Measurements from ENCODE around the gene ARFIP1.

The ARFIP1 gene

DNA sequence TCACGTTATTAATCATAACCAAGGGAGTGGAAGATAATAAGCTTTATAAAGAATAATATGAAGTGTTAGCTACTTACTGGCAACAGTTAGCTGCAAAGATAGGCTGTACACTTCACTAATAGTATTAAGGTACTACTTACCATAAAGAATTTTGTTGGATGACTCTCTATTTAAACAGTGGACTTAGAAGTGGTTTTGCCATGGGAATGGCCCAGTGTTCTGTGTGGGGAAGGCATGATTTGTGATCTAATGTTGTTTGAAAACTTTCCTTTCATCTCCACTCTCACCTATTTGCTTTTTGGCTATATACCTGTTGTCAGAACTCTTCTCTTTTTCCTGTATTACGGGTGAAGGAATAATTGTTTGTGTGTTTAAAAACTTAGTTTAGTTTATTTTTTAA, 179.3 kb downstream of the ARFIP1 start:
- Histone ChIP-seq H3K27me3 (no peaks in the 10 kb centered on the region), H3K4me1 (no peaks in the 10 kb centered on the region), H3K4me3 (ENCODE audit: low read depth, low read length) (no peak overlapping the region), H3K36me3 (no peaks in the 10 kb centered on the region), H3K9me3 (no peaks in the 10 kb centered on the region)
- TF ChIP-seq, protein P1, sequence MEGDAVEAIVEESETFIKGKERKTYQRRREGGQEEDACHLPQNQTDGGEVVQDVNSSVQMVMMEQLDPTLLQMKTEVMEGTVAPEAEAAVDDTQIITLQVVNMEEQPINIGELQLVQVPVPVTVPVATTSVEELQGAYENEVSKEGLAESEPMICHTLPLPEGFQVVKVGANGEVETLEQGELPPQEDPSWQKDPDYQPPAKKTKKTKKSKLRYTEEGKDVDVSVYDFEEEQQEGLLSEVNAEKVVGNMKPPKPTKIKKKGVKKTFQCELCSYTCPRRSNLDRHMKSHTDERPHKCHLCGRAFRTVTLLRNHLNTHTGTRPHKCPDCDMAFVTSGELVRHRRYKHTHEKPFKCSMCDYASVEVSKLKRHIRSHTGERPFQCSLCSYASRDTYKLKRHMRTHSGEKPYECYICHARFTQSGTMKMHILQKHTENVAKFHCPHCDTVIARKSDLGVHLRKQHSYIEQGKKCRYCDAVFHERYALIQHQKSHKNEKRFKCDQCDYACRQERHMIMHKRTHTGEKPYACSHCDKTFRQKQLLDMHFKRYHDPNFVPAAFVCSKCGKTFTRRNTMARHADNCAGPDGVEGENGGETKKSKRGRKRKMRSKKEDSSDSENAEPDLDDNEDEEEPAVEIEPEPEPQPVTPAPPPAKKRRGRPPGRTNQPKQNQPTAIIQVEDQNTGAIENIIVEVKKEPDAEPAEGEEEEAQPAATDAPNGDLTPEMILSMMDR (IDR thresholded peaks at IDR 0.05; ENCODE audit: low read depth, low read length), result no peak
- DNase-seq, result no peak

DNA sequence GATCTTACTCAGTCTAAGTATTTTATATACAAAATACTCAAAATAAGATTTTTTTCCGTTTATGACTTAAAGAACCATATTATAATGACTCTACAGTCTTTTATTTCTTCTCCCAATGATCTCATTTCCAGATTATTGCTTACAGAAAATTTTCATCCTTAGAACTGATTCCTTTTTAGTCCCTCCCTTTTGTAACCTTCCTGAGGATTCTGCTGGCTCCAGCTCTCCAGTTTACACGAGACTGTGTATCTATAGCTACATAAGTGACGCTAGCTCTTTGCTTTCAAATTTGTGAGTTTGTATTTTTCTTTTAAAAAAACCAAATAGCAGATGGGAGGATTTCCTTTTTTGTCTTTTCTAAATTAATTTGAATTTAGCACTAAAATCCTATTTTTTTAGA, 180.3 kb downstream of the ARFIP1 start:
- H3K27me3 ChIP-seq, result no peaks in the 10 kb centered on the region
- TF ChIP-seq, protein P1 (IDR thresholded peaks at IDR 0.05; ENCODE audit: low read depth, low read length), result no peak
- H3K4me1 ChIP-seq, result no peaks in the 10 kb centered on the region
- no peak for DNase-seq
- no peaks in the 10 kb centered on the region for H3K36me3 ChIP-seq
- H3K4me3 ChIP-seq (ENCODE audit: low read depth, low read length), result no peak overlapping the region
- no peaks in the 10 kb centered on the region for H3K9me3 ChIP-seq

DNA sequence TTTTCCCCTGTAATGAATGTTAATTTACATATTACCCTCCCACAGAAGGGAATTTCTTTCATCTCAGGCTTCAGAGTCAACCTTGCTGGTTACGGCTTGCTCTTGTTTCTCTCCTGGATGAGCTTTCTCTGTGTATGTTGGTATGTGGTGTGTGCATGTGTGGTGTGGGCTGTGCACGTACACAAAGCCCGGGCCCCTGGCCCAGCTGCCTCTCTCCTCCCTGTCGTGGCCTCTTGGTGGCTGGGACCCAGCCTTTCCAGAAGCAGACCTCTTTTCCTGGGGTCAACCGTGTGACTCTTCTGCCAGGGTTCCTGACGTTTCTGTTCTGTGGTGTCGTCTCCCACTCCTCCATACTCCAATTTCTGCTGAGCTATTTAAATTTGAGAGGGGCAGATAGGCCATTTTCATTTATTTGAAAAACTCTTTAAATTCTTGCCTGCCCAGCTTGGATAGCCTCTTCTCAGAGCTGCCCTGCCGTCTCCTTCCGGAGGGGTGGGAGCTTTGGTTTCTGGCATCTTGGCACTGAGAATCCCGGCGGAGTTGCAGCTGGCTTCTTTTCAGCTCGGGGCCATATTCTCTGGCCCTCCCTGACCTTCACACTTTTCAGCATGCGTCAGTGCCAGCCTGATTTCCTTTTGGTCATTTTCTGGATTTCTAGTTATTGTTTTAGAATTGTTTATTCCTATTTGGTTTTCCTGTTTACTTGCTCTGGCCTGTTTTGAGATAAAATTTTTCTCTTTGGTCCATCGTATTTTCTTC, 181.4 kb downstream of the ARFIP1 start:
- Histone ChIP-seq H3K27me3 (no peaks in the 10 kb centered on the region), H3K4me1 (no peaks in the 10 kb centered on the region), H3K9me3 (no peaks in the 10 kb centered on the region), H3K4me3 (ENCODE audit: low read depth, low read length) (no peak overlapping the region), H3K36me3 (no peaks in the 10 kb centered on the region)
- DNase-seq, result no peak
- TF ChIP-seq, protein P1 (IDR thresholded peaks at IDR 0.05; ENCODE audit: low read depth, low read length), result no peak

DNA sequence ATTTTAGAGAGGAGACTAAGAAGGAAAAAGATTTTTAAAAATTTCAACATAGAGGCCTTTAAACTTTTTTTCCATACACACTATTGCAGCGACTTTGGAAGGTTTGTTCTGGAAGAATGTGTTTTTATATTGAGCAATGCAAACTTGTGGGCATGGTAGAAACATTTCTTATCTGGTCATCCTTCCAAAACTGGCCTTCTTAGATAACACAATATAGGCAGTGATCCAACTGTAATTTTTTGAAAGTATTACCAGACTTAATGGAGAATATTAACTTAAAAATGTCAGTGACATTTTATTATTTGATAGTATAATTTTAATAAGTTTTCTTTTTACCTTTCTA, 182.0 kb downstream of the ARFIP1 start:
- Histone ChIP-seq H3K36me3 (no peaks in the 10 kb centered on the region), H3K4me1 (no peaks in the 10 kb centered on the region), H3K4me3 (ENCODE audit: low read depth, low read length) (no peak overlapping the region), H3K27me3 (no peaks in the 10 kb centered on the region), H3K9me3 (no peaks in the 10 kb centered on the region)
- TF ChIP-seq, protein P1 (IDR thresholded peaks at IDR 0.05; ENCODE audit: low read depth, low read length), result no peak
- DNase-seq, result no peak
